Head of caudate nucleus (tissue), 42 donors: ENCODE results near the gene ADCY1.

Source experiments
- DNase-seq, 42 donors: peaks; one replicate each; pipeline versions ENCODE4 v3.0.0 to v3.0.0-alpha.2; 2020 to 2021; ENCODE audit warnings: mixed read lengths in 7 of 42
- intact Hi-C: fragments of 100-400 bp; cut with DNase I; formaldehyde crosslinking; loops from one replicate; pipeline ENCODE4 v1.15.0; 2022

ADCY1 gene

DNA sequence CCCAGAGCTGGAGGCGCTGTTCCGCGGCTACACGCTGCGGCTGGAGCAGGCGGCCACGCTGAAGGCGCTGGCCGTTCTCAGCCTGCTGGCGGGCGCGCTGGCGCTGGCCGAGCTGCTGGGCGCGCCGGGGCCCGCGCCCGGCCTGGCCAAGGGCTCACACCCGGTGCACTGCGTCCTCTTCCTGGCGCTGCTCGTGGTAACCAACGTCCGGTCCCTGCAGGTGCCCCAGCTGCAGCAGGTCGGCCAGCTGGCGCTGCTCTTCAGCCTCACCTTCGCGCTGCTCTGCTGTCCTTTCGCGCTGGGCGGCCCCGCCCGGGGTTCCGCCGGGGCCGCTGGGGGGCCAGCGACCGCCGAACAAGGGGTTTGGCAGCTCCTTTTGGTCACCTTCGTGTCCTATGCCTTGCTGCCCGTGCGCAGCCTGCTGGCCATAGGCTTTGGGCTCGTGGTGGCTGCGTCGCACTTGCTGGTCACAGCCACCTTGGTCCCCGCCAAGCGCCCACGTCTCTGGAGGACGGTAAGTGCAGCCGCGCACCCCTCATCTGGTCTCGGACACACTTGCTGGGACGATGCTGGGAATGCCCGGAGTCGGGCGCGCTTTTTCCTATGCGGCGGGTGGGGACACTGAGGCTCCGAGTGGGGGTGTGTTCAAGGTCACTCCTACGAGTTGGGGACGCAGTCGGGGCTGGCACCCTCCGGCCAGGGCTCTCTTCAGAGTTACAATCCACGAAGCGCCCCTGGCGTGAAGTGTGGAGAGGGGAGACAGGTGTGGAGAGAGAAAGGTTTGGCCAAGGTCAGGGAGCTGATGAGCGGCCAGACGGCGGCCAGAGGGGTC lies 717 bp downstream of the ADCY1 start:
- peak in 4 of 42 donors; percentile 11 to 27 (median 14) for DNase-seq
- intact Hi-C loops: no loop called here

DNA sequence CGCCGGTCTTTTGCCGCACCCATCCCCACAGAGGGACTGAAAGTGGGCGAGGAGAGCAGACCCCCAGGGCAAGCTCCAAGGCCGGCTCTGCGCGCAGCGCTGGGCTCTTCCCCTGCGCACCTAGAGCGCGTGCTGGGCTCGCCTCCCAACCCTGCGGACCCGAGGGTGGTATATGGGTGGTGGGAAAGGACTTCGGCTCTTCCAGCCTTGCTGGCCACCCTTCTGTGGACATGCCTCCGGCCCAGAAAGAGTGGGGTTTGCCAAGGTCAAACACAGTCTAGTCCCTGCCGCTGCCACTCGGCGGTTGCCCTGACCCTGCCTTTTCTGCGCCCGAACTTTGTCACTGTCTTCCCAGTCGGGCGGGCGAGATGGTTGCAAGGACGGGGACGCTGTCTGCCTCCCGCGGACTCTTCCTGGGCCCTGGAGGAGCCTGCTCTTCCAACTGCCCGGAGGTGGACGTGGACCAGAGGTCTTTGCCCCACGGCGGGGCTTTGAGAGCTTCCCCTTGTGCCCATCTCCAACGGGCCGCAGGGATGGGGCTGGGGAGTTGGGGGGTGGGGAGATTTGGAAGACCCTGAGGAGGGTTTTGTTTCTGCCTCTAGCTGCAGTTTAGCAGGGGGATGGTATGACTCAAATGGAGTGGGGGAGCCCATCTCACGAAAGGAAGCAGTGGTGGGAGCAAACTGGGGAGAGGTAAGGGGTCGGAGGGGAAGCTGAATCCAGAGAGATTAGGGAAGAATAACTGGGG lies 1.5 kb downstream of the ADCY1 start:
- intact Hi-C loops: no loop called here
- DNase-seq: peak in 3 of 42 donors; percentile 12 to 29 (median 16)

DNA sequence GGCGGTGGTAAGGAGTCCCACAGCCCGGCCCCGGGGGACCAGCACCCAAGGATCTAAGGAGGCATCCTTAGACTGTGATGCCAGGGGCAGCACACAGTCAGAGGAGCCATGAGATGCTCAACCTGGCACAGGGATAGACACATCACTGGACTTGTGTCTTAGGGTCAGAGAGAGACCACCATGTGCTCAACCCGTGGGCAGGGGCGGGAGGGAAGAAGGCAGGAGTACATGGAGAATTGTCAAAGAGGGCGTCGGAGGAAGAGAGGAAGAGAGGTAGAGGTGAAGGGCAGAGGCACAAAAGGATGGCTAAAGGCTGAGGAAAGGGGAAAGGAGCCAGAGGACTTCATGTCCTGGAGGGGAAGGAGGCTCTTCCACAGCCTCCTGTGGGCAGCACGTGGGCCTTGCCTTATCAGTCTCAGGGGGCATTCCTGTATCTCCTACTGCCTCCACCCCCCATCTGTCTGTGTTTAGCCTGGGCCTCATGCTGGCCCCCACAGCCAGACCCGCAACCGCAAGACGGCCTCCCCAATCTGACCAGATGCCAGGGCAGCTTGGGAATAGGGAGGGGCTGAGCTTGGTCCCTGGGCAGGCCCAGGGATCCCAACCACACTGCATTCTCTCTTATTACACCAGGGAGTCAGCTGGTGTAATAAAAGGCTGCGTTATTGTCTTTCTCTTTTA lies 2.2 kb downstream of the ADCY1 start:
- DNase-seq: peak in 5 of 42 donors; percentile 6 to 23 (median 12)

DNA sequence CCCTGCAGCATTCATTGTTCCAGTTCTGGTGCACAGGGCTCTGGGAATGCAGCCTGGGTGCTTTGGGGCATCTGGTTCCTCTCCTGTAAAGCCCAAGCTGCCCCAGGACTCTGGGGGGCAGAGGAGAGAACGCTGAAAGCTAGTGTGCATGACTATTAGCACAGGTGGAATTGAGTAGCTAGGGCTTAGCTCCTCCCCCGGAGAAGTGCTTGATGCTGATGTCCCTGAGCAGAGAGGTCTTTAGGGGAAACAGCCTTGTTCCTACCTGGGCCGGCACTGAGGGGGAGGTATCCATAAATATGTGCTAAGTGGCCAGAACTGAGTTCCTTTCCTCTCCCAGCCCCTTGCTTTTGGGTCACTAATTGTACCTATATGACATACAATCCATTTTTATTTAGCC lies 3.9 kb downstream of the ADCY1 start:
- intact Hi-C loops: no loop called here
- peak in 6 of 42 donors; percentile 9 to 36 (median 12) for DNase-seq

More for the DNA sequence above, 2.2 kb downstream of the ADCY1 start:
- intact Hi-C loops: no loop called here

DNA sequence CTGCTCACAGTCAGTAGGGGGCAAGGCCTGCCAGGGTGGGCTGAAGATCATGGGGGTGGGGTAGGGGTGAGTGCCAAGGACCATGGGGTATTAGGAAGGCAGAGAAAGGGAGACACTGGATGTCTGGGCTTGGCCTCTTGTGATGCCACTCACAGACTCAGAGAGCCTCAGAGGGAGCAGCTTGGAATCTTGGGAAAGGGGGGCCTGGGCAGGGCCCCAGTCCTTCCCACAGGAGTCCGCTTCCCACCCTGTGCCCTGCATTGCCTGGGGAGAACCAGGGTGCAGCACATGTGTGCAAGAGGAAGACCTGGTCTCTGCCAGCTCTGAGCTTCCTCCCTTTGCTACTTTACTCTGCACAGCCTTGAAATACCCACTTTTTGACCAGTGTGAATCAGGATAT lies 4.3 kb downstream of the ADCY1 start:
- intact Hi-C loops: no loop called here
- DNase-seq: peak in 5 of 42 donors; percentile 7 to 36 (median 11)

DNA sequence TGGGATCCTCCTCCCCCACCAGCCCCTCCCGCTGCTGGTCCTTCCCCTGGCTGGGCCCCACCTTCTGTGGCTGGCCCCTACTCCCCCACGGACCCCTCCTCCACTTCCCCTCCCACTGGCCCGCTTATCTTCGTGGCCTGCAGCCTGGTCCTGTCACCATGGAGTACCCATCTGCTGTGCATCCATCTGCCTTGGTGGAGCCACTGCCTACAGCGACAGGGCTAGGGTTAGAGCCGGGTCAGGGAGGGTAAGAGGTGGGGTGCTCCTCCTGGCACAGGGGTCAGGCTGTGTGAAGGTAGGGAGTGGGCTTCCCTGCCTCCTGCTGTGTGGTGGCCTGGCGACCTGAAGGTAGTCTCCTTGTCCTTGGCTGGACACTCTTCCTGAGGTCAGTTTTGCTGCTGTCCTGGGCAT lies 5.2 kb downstream of the ADCY1 start:
- peak in 5 of 42 donors; percentile 6 to 39 (median 8) for DNase-seq
- intact Hi-C loops: no loop called here

DNA sequence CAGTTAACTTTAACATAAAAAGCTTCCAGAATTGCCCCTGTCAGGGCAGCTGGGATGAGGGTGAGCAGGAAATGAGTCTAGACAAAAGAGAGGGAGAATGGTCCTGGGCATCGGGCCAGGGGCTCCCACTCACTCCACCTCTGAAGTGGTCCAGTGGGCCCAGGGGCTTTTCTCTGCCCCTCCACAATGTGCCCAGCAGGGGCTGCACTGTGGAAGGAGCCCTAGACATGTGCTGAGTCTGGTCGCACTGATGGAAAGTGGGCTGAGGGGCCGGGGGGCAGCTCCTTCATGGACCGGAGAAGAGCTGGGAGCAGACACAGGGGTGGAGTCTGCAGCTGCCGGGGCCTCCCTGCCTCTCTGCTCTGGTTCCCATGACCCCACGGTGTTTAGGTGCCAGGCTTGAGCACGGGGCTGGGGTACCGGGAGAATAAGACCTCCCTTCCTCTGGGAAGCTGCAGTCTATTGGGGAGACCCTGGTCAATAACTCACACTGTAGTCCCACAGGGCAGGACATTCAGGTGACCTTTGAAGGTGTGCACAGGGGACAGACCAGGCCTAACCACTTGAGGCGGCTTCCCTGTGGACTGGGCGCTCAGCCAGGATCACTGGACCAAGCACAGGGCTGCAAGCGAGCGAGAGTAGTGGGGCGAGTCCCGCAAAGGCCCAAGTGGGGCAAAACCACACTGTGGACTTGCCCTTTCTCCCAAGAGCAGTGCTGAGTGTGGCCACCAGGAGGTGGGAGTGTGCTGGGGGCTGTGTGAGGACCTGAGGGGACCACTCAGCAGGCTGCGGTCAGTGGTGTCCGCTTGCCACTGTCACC lies 6.1 kb downstream of the ADCY1 start:
- intact Hi-C loops: no loop called here
- DNase-seq: peak in 7 of 42 donors; percentile 6 to 42 (median 12)

DNA sequence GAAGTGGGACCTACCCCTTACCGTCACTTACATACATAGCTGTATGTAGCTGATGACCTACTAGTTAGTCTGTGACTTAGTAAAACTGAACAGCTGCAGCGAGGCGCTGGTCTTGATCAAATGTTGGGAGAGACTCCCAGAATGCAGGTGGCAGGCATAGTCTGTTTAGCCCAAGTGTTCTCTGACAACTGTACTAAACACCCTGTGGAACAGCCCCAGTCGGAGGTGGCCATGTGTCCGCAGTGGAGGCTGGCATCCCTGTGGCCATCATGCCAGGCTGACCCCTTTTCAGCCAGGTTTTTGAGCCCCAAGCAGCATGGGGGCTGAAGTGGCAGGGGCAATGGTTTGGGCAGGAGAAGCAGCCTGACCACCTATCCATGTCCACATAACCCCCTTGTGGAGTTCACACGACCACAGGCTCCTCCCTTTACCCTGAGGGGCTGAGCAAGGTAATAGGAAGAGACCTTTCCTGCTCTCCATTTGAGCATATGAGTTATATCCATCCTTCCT lies 7.2 kb downstream of the ADCY1 start:
- intact Hi-C loops: no loop called here

DNA sequence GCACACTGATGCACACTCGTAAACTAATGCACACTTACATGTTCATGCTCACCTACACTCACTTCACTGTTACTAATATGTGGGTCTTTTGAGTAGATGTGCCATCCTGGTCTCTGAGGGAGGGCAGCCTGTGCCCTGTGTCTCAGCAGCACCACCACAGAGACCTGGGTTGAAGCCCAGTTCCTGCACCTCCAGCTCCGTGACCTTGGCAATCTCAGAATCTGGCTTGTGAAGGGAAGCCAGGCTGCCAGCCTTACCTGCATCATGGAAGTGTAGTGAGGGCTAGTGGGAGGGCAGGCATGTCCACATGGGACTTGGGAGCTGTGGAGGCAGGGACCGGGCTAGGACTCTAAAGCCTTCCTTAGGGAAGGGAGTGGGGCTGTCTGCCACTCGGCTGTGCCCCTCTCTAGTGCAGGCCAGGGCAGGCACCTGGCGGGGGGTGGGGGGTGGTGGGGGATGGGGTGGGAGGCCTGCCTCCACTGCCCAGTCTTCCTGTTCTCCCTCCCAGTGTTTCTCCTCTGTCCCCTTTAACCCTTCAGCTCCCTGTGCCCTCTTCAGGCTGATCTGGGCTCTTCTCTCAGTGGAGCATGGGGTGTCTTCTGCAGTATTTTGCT lies 8.1 kb downstream of the ADCY1 start:
- intact Hi-C loops: no loop called here
- peak in 5 of 42 donors; percentile 7 to 19 (median 11) for DNase-seq

More for the DNA sequence above, 7.2 kb downstream of the ADCY1 start:
- DNase-seq: peak in 6 of 42 donors; percentile 8 to 25 (median 18)

DNA sequence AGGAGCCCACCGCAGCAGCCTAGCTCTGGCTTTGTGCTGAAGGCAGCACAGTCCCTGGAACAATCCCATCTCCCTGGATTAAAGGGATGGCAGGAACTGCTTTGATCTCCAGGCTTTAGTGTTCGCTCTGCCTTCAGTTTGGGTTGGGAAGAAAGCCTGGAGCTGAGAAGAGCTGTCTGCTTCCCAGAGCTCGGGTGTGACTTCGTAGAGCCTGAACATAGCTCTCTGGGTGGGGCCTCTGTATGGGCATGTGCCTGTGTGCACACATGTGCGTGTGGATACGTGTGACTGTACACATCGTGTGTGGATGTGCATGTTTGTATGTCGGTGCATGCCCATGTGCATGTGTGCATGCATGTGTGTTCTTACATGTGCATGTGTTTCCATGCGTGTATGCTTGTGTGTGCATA lies 8.7 kb downstream of the ADCY1 start:
- DNase-seq: peak in 7 of 42 donors; percentile 18 to 48 (median 36)
- intact Hi-C loops: no loop called here

DNA sequence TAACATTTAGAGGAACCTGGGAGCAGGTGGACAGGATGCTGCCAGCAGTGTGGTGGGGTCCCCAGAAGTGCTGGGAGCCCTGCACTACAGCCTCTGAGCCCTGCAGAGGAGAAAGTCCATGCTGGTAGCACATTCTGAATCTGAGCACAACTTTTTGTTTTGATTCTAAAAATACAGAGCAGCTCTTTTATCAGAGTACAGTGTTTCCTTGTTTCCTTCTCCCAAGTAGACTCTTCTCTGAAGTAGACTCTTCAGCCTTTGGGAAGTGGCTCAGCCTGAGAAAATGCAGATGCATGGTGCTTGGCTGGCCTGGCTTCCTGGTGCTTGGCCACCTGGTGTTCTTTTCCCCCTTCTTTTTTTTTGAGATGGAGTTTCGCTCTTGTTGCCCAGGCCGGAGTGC lies 9.1 kb downstream of the ADCY1 start:
- intact Hi-C loops: no loop called here
- DNase-seq: peak in 6 of 42 donors; percentile 15 to 39 (median 22)

DNA sequence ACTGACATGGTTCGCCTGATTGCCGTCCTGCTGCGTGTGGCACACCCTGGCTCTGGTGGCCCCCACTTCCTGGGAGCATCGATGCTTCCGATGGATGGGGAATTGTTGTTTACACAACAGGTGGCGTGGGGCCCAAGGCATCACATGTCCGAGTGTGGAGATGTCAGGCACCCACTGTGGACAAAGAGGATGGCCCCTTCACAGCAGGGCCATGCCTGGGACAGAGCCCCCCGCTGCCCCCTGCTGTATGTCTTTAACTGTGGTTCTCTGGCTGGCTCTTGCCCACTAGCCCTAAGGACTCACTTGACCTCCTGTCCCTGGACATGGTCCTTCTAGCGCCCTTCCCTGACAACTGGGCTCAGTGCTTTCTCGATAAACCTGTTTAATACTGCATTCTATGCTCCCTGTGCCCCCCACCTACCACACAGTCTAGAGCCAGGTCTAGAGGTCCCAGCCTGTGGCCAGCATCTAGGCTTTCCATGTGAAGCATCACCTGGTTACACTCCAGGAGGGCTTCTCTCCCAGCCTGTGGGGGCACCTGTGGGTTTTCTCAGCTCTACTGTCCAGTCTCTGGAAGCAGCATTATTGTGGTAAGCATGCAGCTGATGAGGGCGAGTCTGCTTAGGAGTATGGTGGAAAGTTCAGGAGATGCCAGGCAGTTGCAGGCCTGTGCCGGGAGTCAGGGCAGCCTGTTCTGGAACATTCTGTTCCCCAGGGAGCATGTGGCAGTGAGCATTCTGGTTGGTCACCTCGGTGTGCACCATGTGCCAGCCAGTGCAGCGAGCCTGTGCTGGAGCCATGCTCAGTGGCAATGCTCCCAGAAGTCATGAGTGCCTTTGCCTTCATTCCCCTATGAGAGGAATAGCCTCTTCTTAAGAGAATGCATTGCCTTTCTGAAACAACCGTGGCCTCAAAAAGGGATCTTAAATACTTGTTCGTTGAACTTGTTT lies 10.4 kb downstream of the ADCY1 start:
- intact Hi-C loops: no loop called here
- DNase-seq: peak in 7 of 42 donors; percentile 7 to 44 (median 26)

DNA sequence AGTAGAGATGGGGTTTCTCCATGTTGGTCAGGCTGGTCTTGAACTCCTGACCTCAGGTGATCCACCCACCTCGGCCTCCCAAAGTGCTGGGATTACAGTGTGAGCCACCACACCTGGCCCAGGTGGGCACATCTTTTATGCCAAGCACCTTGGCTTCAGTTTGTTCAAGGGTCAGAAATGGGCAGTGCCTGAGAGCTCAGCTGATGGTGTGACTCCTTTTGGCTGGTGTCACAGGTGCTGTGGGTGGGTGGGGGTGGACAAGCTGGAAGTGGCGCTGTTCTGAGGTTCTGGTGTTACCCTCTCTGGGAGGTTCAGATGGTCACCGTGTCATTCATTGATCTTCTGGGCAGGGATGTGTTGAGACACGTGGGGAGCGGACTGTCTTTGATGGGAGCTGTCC lies 11.5 kb downstream of the ADCY1 start:
- peak in 3 of 42 donors; percentile 11 to 28 (median 16) for DNase-seq
- intact Hi-C loops: no loop called here

DNA sequence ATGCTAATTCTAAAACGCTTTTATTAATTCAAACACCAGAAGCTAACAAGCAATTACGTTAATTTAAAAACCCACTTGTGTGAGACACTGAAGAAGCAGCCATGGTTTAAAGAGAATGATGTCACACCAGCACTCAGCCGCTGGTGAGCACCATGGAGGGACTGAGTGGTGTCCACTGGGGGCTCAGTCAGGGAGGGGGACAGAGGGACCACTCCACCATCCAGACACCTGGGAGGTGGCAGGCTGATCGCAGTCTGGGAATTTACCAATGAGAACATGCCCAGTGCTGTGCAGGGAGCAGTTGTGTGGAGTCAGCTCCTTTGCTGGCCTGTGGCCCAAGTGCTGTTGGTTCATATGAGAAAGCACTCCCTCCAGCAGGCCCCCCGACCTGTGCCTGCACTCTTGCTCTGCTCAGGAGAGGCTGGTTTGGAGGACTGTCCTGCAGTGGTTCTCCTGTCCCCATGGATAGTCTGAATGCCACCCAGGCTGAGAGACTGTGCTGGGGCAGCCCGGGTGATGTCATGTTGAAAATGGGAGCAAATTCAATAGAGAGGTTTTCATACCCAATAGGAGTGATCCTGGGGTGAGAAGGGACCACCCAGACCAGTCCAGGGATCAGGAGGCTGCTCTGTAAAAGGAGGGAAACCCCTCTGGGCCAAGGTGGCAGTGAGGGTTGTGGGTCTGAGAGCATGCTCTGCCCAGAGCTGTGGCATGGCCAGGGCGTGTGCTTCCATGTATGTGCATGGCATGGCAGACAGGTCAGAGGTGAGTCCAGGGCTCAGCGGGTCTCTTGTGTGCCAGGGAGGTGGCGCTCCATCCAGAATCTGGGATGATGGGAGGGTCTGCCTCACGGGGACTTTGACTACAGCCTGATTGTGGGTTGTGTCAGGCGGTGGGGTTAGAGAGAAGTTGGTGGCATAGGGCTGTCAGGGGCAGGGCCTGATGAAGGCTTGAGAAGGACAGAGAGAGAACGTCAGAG lies 12.7 kb downstream of the ADCY1 start:
- intact Hi-C loops: no loop called here
- DNase-seq: peak in 5 of 42 donors; percentile 6 to 38 (median 22)

DNA sequence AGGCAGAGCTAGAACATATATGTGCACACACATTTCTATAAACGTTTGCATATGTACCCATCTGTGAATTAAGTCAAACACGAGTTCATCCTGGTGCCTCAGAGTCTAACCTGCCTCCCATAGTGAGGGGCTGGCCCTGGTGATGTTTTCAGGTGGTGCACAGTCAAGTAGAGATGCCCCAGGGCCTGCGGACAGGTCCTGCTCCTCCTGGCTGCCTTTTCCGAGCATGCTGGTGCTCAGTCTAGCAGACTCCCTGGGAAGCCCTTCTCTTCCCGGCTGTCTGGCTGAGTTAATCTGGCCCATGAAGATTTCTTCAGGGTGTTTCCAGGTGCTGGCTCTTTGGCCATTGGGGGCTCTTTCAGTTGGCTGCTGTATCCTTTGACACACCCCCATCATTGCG lies 14.3 kb downstream of the ADCY1 start:
- intact Hi-C loops: no loop called here
- DNase-seq: peak in 4 of 42 donors; percentile 9 to 16 (median 13)

DNA sequence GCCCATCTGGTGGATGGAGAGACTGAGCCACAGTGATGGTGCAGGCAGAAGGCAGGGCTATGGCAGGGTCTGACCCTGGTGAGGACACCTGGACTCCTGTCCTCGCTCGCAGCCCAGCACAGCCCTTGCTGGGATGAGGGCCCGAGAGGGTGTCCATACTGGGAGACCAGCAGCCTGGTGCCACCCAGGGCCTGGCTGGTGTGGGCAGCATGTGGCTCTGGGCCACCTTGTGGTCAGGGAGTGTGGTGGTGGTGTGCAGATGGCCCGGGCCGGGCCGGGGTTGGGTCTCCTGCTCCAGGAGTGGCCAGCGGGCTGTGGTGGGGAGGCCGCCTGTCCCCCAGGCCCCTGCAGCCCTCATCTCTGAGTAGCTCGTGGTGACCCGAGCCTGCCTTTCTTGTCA lies 14.9 kb downstream of the ADCY1 start:
- peak in 4 of 42 donors; percentile 7 to 25 (median 12) for DNase-seq

More for the DNA sequence above, 14.9 kb downstream of the ADCY1 start:
- intact Hi-C loops: no loop called here
